Heart right ventricle (tissue), 16 donors: ENCODE results near the gene POLR3K. TPM values are rescaled to one million over a fixed set of nuclear protein-coding genes. Genes with fewer than 3 reads are reported as not detected.

Experiments
- ATAC-seq, 8 donors: fragments of 200-7000 bp; cut with Tn5 transposase; one replicate each; pipeline ENCODE4 v1.9.1; 2020; ENCODE audit warnings: mild to moderate bottlenecking in 8 of 8, moderate library complexity in 8 of 8, moderate number of reproducible peaks in 1 of 8
- DNase-seq, 2 donors: peaks; one replicate each; pipeline ENCODE4 v3.0.0-alpha.2; 2020
- H3K27ac ChIP-seq, 10 donors: fragments of 200-600 bp; sonication (generic) in 2 of 10; one replicate each; pipeline versions ENCODE4 v1.5.0 to v1.8.0; 2020 to 2022; ENCODE audit warnings: mild to moderate bottlenecking in 3 of 10
- H3K27me3 ChIP-seq, 7 donors: fragments of 200-600 bp; one replicate each; pipeline ENCODE4 v1.8.0; 2021 to 2022; ENCODE audit warnings: mild to moderate bottlenecking in 2 of 7
- H3K36me3 ChIP-seq, 9 donors: fragments of 200-600 bp; sonication (generic) in 1 of 9; one replicate each; pipeline versions ENCODE4 v1.5.0 to v1.8.0; 2020 to 2022; ENCODE audit warnings: mild to moderate bottlenecking in 2 of 9
- H3K4me1 ChIP-seq, 9 donors: fragments of 200-600 bp; sonication (generic) in 1 of 9; one replicate each; pipeline versions ENCODE4 v1.5.0 to v1.8.0; 2020 to 2022; ENCODE audit warnings: mild to moderate bottlenecking in 4 of 9
- H3K4me3 ChIP-seq, 10 donors: fragments of 200-600 bp; sonication (generic) in 2 of 10; one replicate each; pipeline versions ENCODE4 v1.5.0 to v1.8.0; 2020 to 2022; ENCODE audit warnings: mild to moderate bottlenecking in 7 of 10, moderate library complexity in 2 of 10
- H3K9me3 ChIP-seq, 11 donors: fragments of 200-600 bp in 10 of 11; sonication (generic) in 2 of 11; one replicate each; pipeline versions ENCODE4 v1.5.0 to v1.8.0; 2013 to 2022; ENCODE audit warnings: mild to moderate bottlenecking in 2 of 11, control low read depth in 1 of 11, moderate library complexity in 1 of 11
- CTCF ChIP-seq, 9 donors: fragments of 200-600 bp; sonication (generic) in 2 of 9; IDR thresholded peaks; one replicate each; pipeline versions ENCODE4 v1.5.0 to v1.8.0; 2021 to 2022; ENCODE audit warnings: antibody characterized with exemption in 9 of 9, mild to moderate bottlenecking in 5 of 9, moderate library complexity in 1 of 9
- WGBS, 2 donors: extraction: QIAGEN DNeasy Blood & Tissue Kit; methylation state at CpG; one replicate each; pipeline ENCODE4 v1.1.7; 2013; ENCODE audit warnings: inconsistent platforms in 1 of 2; 5-methylcytosine and 5-hydroxymethylcytosine counted together
- intact Hi-C, 10 donors: fragments of 100-400 bp; cut with DNase I; formaldehyde crosslinking; loops; one replicate each; pipeline versions ENCODE4 v1.11.1 to v1.14.2; 2022
- polyA plus RNA-seq, 2 donors: library from polyadenylated mRNA; stranded (reverse); fragments of 200-250 nt; gene quantifications; one replicate each; pipeline ENCODE4 v1.2.3, GENCODE V29; 2013
- total RNA-seq, 10 donors: library from RNA; stranded (reverse); fragmentation: NEBNext Ultra II Directional in 3 of 10; extraction: Animal tissue kit (Norgen Biotek cat#: 25700) in 3 of 10; gene quantifications; one replicate each; pipeline versions ENCODE4 v1.2.1 to v1.2.4, GENCODE V29; 2021 to 2023
- donor health status: Arrhythmogenic right ventricular cardiomyopathy.
- donor health status: ischemic (EF 13 %, LVEDD 7.1; RV severe dilation, severe dysfunction).
- donor health status: healthy with polysubstance abuse.
- donor health status: DM: no; HTN: yes; CAD: no.
- donor health status: DM: no; HTN: no; CAD: no.
- donor health status: ischemic (EF 25% LVEDD 6.9; RV normal size, moderate dysfunction).
- donor health status: ischemic (EF 25% LVEDD 5.7; RV mildly dilated, moderate dysfunction).
- donor health status: healthy.
- donor health status: DM: yes; HTN: yes; CAD: no.
- donor health status: Ischemic cardiomyopathy.
- donor health status: ischemic (EF 35%, LVEDD 5.7; RV mildly dilated, moderate dysfunction).
- donor health status: nonischemic (EF 11% LVEDD 7.7; RV severe dilation, severe dysfunction).
- donor health status: DM: yes; HTN: yes; CAD: no.
- donor health status: PGD.
- donor health status: ischemic (EF 29% LVEDD 5.4; RV normal size, mild dysfunction).
- donor health status: nonischemic (EF 23%, LVEDD 6.1; RV moderate dilation, normal function).

POLR3K gene
- total and polyA plus RNA-seq, 12 donors: 6.7 to 19.2 (median 10.5) TPM

GRCh38 chr16:44655-45054 lies 8.8 kb downstream of the POLR3K start:
- whole genome bisulfite sequencing, 2 donors: 92 to 97% methylated on average over 8 of the region's 8 CpGs
- H3K27me3 ChIP-seq: no peaks in the 10 kb centered on the region
- peaks cover 0 to 61% (median 12%) of the 10 kb centered on the region in 9 donors for H3K36me3 ChIP-seq
- DNase-seq: no peak
- H3K4me1 ChIP-seq: no peaks in the 10 kb centered on the region
- no peak for TF ChIP-seq CTCF (IDR thresholded peaks at IDR 0.05)
- no peak for ATAC-seq
- H3K27ac ChIP-seq: no peak overlapping the region
- intact Hi-C loops: no loop called here
- H3K4me3 ChIP-seq: no peak overlapping the region
- no peaks in the 10 kb centered on the region for H3K9me3 ChIP-seq

DNA sequence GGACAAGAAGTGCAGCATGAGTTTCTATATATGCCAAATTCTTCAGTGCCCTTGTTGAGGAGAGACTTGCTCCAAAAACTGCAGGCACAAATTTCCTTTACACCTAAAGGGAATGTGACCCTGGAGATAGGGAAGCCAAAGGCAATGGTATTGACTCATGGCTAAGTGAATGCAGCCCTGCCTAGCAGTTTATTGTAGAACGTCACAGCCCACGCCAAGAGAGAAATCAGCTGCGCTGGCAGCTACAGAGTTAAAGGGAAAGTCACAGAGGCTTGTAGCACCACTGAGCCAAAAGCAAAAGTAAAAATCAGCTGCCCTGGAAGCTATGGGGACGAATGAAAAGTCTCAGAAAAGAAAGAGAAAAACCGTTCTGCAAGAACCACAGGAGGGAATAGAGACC lies 10.1 kb downstream of the POLR3K start:
- Histone ChIP-seq H3K4me3 (no peak overlapping the region), H3K27ac (no peak overlapping the region), H3K36me3 (peaks cover 0 to 49% (median 12%) of the 10 kb centered on the region in 9 donors), H3K9me3 (no peaks in the 10 kb centered on the region), H3K4me1 (peaks cover 0 to 7% (median 0%) of the 10 kb centered on the region in 9 donors), H3K27me3 (no peaks in the 10 kb centered on the region)
- 83 to 87% methylated on average over 5 of the region's 5 CpGs for WGBS, 2 donors
- intact Hi-C loops: no loop called here
- no peak for DNase-seq
- ATAC-seq: no peak
- TF ChIP-seq CTCF (IDR thresholded peaks at IDR 0.05): no peak

- Histone ChIP-seq H3K36me3 (peaks cover 0 to 46% (median 12%) of the 10 kb centered on the region in 9 donors), H3K27me3 (no peaks in the 10 kb centered on the region), H3K27ac (no peak overlapping the region), H3K4me3 (no peak overlapping the region), H3K9me3 (no peaks in the 10 kb centered on the region), H3K4me1 (peaks cover 0 to 7% (median 0%) of the 10 kb centered on the region in 9 donors)
- intact Hi-C loops: no loop called here
- 80 to 82% methylated on average over 4 of the region's 4 CpGs for WGBS, 2 donors
- TF ChIP-seq CTCF (IDR thresholded peaks at IDR 0.05): no peak
- DNase-seq (no peak), ATAC-seq (no peak)
These were observed 10.7 kb downstream of the POLR3K start for GRCh38 chr16:42691-43090.

DNA sequence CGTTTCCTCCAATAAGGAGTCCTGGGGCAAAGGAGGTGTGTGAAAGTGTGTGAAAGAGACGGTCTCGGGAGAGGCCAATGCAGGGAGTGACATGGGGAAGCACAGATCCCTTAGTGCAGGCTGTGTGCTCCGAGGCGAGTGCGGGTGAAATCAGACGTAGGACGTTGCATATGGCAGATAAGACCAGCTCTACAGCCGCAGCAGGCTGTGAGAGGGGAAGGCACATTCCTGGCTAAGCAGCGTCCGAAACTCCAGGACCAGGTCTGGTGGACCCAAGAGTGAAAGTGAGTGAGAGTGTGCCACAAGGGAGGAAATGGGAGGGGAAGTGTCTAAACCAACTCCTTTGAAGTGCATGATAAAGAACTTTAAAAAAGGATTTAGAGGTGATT lies 11.3 kb downstream of the POLR3K start:
- Histone ChIP-seq H3K4me3 (peak overlapping the region in 8 of 10 donors; percentile 14 to 44 (median 38)), H3K9me3 (no peaks in the 10 kb centered on the region), H3K4me1 (peaks cover 0 to 7% (median 0%) of the 10 kb centered on the region in 9 donors), H3K27ac (no peak overlapping the region), H3K36me3 (peaks cover 0 to 41% (median 8%) of the 10 kb centered on the region in 9 donors), H3K27me3 (no peaks in the 10 kb centered on the region)
- intact Hi-C loops: no loop called here
- no peak for DNase-seq
- no peak for TF ChIP-seq CTCF (IDR thresholded peaks at IDR 0.05)
- ATAC-seq: peak in 3 of 8 donors; percentile 23 to 45 (median 40)
- 82% methylated on average over 11 of the region's 11 CpGs for WGBS, 2 donors
